ENCODE data around the gene RAET1G. TPM values are rescaled to one million over a fixed set of nuclear protein-coding genes. Genes with fewer than 3 reads are reported as not detected.

RAET1G gene
- total RNA-seq, 1 donor from 2014 or later: 0.73 TPM

GRCh38 chr6:149881860-149882259 is 41.1 kb downstream of the RAET1G start:
- DNase-seq (ENCODE audit: extremely low spot score, unreplicated experiment): no peak
- H3K9me3 Mint-ChIP-seq (ENCODE audit: unreplicated experiment): no peaks in the 10 kb centered on the region
- peaks cover 3% of the 10 kb centered on the region for H3K36me3 Mint-ChIP-seq (ENCODE audit: unreplicated experiment)
- H3K4me1 Mint-ChIP-seq (ENCODE audit: unreplicated experiment): peaks cover 2% of the 10 kb centered on the region
- no peak for TF ChIP-seq CTCF (IDR thresholded peaks at IDR 0.05)
- H3K27ac Mint-ChIP-seq (ENCODE audit: unreplicated experiment): no peak overlapping the region
- peaks cover 32% of the 10 kb centered on the region for H3K27me3 Mint-ChIP-seq (ENCODE audit: unreplicated experiment)
- H3K4me3 Mint-ChIP-seq (ENCODE audit: unreplicated experiment): no peak overlapping the region

GRCh38 chr6:149881066-149881766 is 41.7 kb downstream of the RAET1G start:
- H3K9me3 Mint-ChIP-seq (ENCODE audit: unreplicated experiment): no peaks in the 10 kb centered on the region
- no peak overlapping the region for H3K27ac Mint-ChIP-seq (ENCODE audit: unreplicated experiment)
- peaks cover 3% of the 10 kb centered on the region for H3K36me3 Mint-ChIP-seq (ENCODE audit: unreplicated experiment)
- H3K27me3 Mint-ChIP-seq (ENCODE audit: unreplicated experiment): peaks cover 32% of the 10 kb centered on the region
- no peak overlapping the region for H3K4me3 Mint-ChIP-seq (ENCODE audit: unreplicated experiment)
- peaks cover 2% of the 10 kb centered on the region for H3K4me1 Mint-ChIP-seq (ENCODE audit: unreplicated experiment)
- TF ChIP-seq CTCF (IDR thresholded peaks at IDR 0.05): no peak
- DNase-seq (ENCODE audit: extremely low spot score, unreplicated experiment): no peak

GRCh38 chr6:149877659-149878058 is 45.3 kb downstream of the RAET1G start:
- Mint-ChIP-seq H3K4me3 (ENCODE audit: unreplicated experiment) (no peak overlapping the region), H3K4me1 (ENCODE audit: unreplicated experiment) (no peaks in the 10 kb centered on the region), H3K27ac (ENCODE audit: unreplicated experiment) (no peak overlapping the region), H3K9me3 (ENCODE audit: unreplicated experiment) (peaks cover 4% of the 10 kb centered on the region), H3K36me3 (ENCODE audit: unreplicated experiment) (peaks cover 3% of the 10 kb centered on the region), H3K27me3 (ENCODE audit: unreplicated experiment) (peaks cover 28% of the 10 kb centered on the region)
- DNase-seq (ENCODE audit: extremely low spot score, unreplicated experiment): no peak
- TF ChIP-seq CTCF (IDR thresholded peaks at IDR 0.05): no peak

GRCh38 chr6:149876241-149876933 is 46.5 kb downstream of the RAET1G start:
- H3K9me3 Mint-ChIP-seq (ENCODE audit: unreplicated experiment): peaks cover 13% of the 10 kb centered on the region
- H3K36me3 Mint-ChIP-seq (ENCODE audit: unreplicated experiment): peaks cover 3% of the 10 kb centered on the region
- no peak overlapping the region for H3K4me3 Mint-ChIP-seq (ENCODE audit: unreplicated experiment)
- peaks cover 23% of the 10 kb centered on the region for H3K27me3 Mint-ChIP-seq (ENCODE audit: unreplicated experiment)
- no peaks in the 10 kb centered on the region for H3K4me1 Mint-ChIP-seq (ENCODE audit: unreplicated experiment)
- no peak for DNase-seq (ENCODE audit: extremely low spot score, unreplicated experiment)
- H3K27ac Mint-ChIP-seq (ENCODE audit: unreplicated experiment): no peak overlapping the region
- no peak for TF ChIP-seq CTCF (IDR thresholded peaks at IDR 0.05)

- no peaks in the 10 kb centered on the region for H3K27me3 Mint-ChIP-seq (ENCODE audit: unreplicated experiment)
- H3K9me3 Mint-ChIP-seq (ENCODE audit: unreplicated experiment): peaks cover 13% of the 10 kb centered on the region
- no peaks in the 10 kb centered on the region for H3K4me1 Mint-ChIP-seq (ENCODE audit: unreplicated experiment)
- no peaks in the 10 kb centered on the region for H3K36me3 Mint-ChIP-seq (ENCODE audit: unreplicated experiment)
- no peak overlapping the region for H3K27ac Mint-ChIP-seq (ENCODE audit: unreplicated experiment)
- no peak for TF ChIP-seq CTCF (IDR thresholded peaks at IDR 0.05)
- DNase-seq (ENCODE audit: extremely low spot score, unreplicated experiment): no peak
- no peak overlapping the region for H3K4me3 Mint-ChIP-seq (ENCODE audit: unreplicated experiment)
These were observed 50.7 kb downstream of the RAET1G start for GRCh38 chr6:149872233-149872632.
